ENCODE results near the gene GRAMD1B.
A peak's percentile ranks its signal among the peaks of the same experiment; 100 is the strongest.

GRAMD1B gene

GRCh38 chr11:123429913-123430720 lies at the start of gene GRAMD1B:
Gene GRAMD1B (plus strand): TSS chr11:123430269. CDS start chr11:123430793, 524 bp downstream.
- peak; percentile 44 to 70 for DNase-seq

- no peak for DNase-seq
Observed at GRCh38 chr11:123381149-123381548, 48.9 kb upstream of the GRAMD1B start.

GRCh38 chr11:123381817-123382554 lies 48.1 kb upstream of the GRAMD1B start:
- no peak for DNase-seq

DNA sequence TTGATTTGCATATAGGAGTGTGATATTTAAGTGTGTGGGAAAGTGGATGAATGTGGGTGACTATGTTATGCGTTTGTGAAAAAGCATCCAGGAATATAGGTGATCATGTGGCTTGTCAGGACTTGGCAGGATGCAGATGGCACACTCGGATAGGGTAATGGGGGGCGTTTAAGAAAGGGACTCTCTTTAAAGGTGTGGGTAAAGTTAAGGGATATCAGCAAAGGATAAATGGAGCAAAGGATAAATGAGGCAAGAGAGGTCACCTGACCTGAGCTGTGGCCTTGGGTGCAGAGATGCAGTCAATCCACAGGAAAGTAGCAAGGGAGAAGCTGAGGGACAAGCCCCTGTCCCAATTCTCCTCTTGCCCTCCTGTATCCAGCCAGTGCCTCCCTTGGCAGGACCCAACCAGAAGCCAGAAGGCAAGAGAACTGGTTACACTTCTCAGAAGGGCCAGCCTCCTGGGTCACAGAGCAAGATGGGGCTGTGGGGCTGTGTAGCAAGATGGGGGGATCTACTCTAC lies 47.5 kb upstream of the GRAMD1B start:
- DNase-seq = no peak

DNA sequence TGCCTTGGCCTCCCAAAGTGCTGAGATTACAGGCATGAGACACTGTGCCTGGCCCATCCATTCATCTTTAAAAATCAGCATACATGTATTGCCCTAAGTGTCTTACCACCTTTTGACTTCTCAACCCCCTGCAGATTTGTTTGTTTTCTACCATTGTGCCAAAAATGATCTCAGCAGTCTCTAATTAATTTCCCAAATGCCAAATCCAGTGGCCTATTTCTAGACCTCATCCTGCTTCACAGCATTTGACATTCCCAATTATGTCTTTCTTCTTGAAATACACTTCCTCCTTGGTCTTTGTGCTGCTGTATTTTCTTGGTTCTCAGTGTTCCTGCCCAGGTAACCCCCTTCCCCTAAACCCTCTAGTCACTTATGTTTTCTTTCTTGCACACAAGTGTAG lies 46.0 kb upstream of the GRAMD1B start:
- no peak for DNase-seq

DNA sequence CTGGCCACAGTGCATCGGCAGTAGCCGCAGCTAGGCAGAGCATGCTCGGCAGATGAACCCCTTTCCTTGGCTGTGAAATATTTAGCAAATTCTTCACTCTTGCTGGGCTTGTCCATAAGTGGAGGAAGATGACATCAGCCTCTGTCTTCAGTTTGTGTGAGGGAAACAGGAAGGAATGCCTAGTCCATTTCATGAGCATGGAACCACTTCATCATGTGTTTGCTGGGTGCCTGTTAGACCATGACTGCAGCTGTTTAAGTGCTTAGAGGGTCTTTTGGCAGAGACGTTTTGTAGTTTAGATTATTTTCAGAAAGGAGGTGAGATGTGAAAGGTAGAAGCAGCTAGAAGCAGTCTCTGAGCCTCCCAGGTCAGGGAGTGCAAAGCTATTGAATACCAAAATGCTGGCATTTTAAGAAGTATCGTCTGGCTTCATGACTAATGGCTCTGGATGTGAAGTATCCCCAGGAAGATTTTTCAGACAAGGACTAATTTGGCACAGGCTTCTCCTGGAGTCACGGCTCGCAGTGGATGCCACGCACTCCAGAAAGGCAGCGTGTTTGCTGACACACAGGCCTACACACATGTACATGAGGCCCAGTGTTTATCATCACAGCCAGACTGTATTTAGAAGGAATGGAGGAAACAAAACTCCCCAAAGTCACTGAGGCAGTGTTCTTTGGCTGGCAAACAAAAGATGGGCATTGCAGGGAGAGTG lies 43.1 kb upstream of the GRAMD1B start:
- no peak for DNase-seq

GRCh38 chr11:123388640-123389039 lies 41.4 kb upstream of the GRAMD1B start:
- no peak for DNase-seq

DNA sequence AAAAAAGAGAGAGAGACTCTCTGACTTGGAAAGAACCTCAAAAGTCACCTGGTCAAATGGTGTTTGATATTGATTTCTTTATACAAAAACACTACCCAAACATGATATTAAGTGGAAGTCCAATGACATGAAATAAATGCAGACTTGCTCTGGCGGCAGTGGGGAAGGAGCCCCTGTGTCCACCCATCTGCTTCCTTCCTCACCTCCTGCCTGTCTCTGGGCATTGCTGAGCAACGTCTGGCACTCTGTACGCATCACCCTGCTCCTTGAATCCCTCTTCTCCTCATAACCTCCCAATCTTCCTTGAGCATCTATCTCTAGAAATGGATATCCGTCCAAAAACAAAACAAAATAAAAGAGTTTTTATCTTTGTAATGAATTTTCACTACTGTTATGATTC lies 39.9 kb upstream of the GRAMD1B start:
- DNase-seq = no peak

DNA sequence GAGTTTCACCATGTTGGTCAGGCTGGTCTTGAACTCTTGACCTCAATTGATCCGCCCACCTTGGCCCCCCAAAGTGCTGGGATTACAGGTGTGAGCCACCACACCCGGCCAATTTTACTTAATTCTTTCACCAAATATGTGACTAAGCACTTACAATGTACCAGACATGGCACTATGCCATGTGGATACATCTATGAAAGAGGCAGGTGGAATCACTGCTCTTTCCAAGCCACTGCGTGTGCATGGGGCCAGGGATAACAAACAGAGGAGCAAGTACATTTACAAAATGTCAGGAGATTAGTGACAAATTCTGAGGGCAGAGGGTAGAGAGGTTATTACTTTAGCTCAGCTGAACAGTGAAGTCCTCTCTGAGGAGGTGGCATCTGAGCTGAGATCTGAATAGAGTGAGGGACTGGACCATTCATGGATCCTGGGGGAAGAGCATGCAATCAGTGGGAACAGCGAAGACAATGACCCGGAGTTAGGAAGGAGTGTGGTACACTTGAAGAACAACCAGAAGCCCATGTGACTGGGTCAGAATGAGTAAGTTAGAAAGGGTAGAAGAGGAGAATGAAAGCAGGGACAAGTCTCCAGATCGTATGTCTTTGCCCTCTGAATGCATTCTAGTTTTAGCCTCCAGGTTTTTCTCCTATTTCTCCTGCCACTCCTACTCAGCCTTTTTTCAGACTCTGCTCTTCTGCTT lies 38.3 kb upstream of the GRAMD1B start:
- DNase-seq = no peak

- DNase-seq = no peak
Observed at GRCh38 chr11:123392431-123392830, 37.6 kb upstream of the GRAMD1B start.

- DNase-seq = no peak
Observed at GRCh38 chr11:123392844-123393243, 37.2 kb upstream of the GRAMD1B start.

DNA sequence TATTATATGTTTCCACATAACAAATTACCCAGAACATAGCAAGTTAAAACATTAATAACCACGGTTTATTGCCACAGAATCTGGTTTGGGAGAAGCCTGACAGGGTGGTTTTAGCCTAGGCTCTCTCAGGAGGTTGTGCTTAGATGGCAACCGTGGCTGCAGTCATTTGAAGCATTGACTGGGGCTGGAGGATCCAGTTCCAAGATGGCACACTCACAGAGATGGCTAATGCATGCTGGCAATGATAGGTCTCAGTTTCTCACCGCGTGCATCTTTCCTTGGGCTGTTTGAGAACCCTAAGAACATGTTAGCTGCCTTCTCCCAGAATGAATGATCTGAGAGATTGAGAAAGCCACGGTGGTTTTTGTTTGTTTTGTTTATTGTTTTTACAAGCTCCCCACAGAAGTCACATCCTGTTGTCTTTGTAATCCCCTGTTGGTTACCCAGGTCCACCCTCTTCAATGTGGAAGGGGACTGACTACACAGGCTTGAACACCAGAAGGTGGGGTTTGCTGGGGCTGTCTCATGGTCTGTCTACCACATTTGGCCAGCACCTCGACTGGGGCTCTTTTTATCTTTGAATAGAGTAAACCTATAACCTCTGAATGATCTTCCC lies 36.6 kb upstream of the GRAMD1B start:
- DNase-seq = no peak

DNA sequence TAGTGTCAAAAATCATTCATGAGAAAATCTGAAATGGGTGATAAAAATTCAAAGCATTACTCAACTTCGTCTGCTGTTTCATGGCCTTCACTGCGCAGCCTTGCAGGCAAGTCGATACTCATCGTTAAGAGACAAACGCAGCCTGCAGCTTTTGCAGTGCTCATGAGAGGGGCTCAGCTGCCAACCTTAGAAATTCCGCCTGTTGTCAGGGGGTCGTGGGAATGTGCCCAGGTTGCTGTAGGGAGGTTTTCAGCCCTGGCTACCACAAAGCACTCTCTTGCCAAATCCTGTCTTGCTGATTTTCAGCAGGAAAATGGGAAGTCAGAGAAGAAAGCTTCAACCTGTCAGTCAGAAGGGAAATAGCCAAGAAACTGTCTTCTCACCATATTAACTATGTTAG lies 25.4 kb upstream of the GRAMD1B start:
- peak; percentile 6 to 44 for DNase-seq

DNA sequence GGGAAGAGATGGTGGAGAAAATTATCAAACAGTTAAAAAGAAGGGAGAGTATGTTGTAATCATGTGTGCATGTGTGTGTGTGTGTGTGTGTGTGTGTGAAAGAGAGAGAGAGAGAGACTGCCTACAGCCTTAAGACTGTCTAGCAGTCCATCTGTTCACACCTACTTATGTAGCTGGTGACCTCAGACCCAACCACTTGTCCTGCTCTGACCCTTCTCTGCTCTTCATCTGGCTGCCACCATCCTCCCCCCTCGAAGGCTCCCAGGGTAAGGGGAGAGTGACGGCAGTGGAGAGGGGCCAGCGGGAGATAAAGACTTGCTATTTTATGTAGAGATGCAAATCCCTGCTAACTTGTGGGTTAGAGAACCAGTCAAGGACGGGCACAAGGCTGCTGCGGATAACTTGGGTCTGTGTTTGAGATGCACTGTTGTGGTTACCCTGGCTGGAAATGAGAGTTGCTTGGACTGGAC lies 24.9 kb upstream of the GRAMD1B start:
- DNase-seq = peak; percentile 79 to 85

GRCh38 chr11:123406441-123407129 lies 23.5 kb upstream of the GRAMD1B start:
- DNase-seq = no peak

DNA sequence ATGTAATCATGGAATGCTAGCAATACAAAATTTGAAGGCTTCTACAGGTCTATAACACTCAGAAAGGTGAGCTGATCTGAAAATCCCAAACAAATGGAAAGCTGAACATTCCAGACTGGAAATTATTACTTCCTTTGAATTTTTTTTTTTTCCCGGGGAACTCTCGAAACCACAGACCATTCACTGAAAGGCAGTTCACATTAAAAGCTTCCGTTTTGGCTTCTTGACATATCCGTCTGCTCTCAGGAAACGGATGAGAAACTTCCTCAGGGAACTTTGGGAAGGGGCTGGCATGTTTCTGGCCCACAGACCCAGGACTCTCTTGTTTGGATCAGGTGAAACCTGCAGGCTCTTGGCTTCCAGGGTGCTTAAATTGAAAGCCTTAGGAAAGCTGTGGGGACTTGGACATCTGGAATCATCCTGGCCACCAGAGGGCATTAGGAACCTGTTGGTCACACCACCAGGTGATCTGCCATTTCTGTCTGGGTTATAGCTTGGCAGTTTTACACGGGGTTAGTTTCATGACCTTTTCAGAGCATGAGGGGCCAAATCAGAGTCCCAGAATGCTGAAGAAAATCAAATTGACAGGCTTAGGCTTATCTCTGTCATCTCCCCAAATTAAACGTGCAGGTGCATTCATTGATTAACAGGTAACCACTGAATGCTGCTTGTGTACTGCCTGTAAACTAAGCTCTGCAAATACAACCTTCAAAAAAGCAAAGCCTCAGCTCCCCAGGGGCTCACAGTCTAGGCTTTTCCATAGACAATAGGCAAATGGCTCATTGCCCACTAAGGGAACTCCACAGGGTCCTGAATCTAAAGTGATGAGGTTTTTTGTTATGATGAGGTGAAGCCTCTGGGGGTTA lies 22.7 kb upstream of the GRAMD1B start:
- peak; percentile 40 to 81 for DNase-seq

DNA sequence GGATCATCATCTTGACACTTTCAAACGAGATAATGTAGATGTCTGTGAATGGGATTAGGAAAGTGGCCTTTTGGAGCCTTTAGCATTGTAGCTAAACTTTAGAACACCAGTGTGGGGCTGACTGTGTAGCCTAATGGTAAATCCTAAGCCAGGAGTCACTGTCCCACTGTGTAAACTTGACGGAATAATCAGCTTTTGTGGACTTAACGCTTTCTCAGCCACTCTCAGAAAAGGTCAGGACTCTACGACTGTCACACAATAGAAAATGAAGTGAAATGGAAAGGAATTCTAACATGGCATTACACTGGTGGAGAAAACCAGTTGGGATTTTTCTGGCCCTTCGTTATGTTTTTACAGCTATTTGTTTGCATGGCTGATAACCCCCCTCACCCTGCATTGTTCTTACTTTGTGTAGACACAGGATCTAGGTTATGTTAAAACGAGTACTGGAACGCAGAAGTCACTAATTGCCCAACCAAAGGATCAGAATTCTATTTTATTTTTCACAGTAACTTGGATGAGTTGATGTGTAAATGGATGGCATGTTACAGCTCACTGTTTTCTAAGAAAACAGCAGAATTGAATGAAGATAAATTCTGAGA lies 22.0 kb upstream of the GRAMD1B start:
- DNase-seq = no peak

DNA sequence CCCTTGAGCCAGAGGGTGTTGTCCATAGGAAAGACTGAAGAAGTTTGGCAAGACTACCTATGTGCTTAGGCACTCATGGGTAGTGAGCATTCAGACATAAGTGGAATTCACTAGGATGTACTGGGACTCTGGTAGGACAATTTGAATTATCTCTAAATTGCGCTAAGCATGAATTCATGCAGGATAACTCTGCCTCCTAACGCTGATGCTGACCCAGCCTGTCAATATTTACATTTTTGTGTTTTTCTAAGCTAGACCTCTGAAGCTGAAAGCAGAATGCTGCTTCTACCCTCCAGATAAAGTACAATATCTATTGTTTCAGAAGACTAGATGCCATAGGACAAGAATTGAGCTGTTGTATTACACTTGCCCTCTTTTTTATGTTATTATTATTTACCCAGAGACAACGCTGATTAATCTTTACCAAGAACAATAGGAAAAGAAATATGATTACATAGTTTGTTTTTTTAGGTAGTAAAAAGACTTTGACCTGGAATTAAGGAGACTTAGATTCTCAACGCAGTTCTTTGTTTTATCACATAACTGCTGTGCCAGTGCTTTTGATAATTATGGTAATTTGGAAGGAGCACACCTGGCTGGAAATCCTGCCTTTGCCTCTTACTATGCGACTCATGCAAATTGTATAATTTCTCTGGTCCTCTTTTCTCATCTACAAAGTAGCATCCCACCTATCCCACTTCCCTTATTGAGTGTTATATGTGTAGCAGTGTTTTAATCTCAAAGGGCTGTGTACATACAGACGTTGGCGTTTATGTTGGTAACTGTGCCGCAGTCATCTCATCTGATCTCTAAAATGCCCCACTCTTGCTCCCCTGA lies 21.2 kb upstream of the GRAMD1B start:
- DNase-seq = no peak

Data from NCI-H524 (cell line).